Tibial artery (tissue), 4 donors: ENCODE results near the gene ENO1.

Experiments used
- DNase-seq, 2 donors: peaks; one replicate each; pipeline ENCODE4 v3.0.0-alpha.2; 2019
- H3K27ac ChIP-seq, 2 donors: fragments of 200-600 bp; sonication (generic) in 1 of 2; 1 replicate in 1 of 2; 2 replicates in 1 of 2; pipeline ENCODE4 v1.5.1; 2018 to 2019; ENCODE audit warnings: mild to moderate bottlenecking in 1 of 2
- H3K27me3 ChIP-seq, 2 donors: fragments of 200-600 bp; sonication (generic) in 1 of 2; one replicate each; pipeline versions ENCODE4 v1.5.1 to v1.6.0; 2016 to 2019
- H3K36me3 ChIP-seq, 3 donors: fragments of 200-600 bp; sonication (generic) in 2 of 3; one replicate each; pipeline ENCODE4 v1.5.1; 2016 to 2019; ENCODE audit warnings: mild to moderate bottlenecking in 2 of 3
- H3K4me1 ChIP-seq, 4 donors: fragments of 200-600 bp; sonication (generic) in 2 of 4; 1 replicate in 3 of 4; 2 replicates in 1 of 4; pipeline ENCODE4 v1.5.1; 2016 to 2019
- H3K4me3 ChIP-seq, 2 donors: fragments of 200-600 bp; sonication (generic) in 1 of 2; 1 replicate in 1 of 2; 2 replicates in 1 of 2; pipeline ENCODE4 v1.5.1; 2018 to 2019; ENCODE audit warnings: mild to moderate bottlenecking in 2 of 2
- H3K9me3 ChIP-seq, 3 donors: fragments of 200-600 bp; sonication (generic) in 1 of 3; one replicate each; pipeline ENCODE4 v1.5.1; 2016 to 2019
- CTCF ChIP-seq, 2 experiments: fragments of 200-600 bp in 1 of 2; fragments of 450-650 bp in 1 of 2; IDR thresholded peaks; one replicate each; pipeline ENCODE4 v1.5.1; 2017 to 2019; ENCODE audit warnings: antibody characterized with exemption in 2 of 2, mild to moderate bottlenecking in 1 of 2, moderate library complexity in 1 of 2
- intact Hi-C: fragments of 100-400 bp; cut with DNase I; formaldehyde crosslinking; loops from one replicate; pipeline ENCODE4 v1.15.0; 2023; ENCODE audit warnings: low total_unique reads

ENO1 gene

DNA sequence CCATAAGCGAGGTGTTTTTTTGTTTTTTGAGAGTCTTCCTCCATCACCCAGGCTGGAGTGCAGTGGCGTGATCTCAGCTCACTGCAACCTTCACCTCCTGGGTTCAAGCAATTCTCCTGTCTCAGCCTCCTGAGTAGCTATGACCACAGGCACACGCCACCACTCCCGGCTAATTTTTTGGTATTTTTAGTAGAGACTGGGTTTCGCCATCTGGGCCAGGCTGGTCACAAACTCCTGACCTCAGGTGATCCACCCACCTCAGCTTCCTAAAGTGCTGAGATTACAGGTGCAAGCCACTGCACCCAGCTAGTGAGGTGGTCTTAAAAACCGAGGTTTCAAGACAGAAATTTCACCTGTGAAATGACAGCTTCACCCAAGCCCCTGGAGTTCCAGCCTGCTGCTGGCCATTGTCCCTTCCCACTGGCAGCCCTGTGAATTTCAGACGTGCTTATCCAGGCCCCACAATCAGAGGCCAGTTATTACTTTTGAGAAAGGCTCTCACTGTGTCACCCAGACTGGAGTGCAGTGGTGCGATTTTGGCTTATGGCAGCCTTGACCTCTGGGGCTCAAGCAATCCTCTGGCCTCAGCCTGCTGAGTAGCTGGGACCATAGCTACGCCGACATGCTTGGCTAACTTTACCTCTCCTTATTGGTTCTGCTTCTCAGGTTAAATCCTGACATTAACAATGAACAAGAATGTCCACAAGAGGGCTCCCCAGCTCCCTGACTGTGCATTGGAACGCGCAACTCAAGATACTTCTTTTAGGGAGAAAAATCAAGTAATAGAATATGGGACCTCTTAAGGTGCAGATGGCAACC lies 19.4 kb downstream of the ENO1 start:
- H3K4me3 ChIP-seq = no peak overlapping the region
- peak overlapping the region; percentile 29 to 55 for H3K27ac ChIP-seq
- H3K36me3 ChIP-seq = peaks cover 53 to 89% (median 59%) of the 10 kb centered on the region in 3 donors
- TF ChIP-seq CTCF (IDR thresholded peaks at IDR 0.05) = peak; percentile 70 to 72
- intact Hi-C loops = loop anchor here (2.0 to 5.0 kb wide), 2 partner anchors 58 to 130 kb away; no protein-coding TSS in a partner anchor
- no peaks in the 10 kb centered on the region for H3K27me3 ChIP-seq
- H3K9me3 ChIP-seq = no peaks in the 10 kb centered on the region
- H3K4me1 ChIP-seq = peaks cover 0 to 31% (median 16%) of the 10 kb centered on the region in 4 donors
- DNase-seq = peak in 1 of 2 donors; percentile 41

DNA sequence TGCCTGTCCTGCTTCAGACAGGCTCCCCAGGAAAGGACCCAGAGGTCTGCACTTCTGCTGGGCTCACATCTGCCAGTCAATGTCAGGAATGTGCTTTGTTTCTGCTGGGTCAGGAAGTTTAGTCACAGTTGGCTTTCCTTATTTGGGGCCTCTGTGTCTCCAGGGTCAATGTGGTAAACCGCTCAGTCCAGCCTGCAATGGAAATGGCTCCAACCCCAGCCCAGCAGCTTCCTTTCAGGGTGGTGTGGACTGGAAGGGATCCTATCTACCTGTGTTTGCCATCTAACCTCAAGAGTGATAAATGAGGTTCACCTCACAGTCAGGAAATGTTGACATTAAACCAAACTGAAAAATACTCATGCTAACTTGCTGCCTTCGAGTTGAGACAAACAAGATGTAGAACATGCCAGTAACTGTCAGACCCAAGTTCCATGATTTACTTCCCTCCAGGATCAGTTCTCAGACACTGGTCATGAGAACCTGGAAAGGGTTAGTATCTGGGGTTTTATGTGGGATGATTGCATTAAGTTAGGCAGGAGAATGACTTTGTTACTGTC lies 20.3 kb downstream of the ENO1 start:
- no peaks in the 10 kb centered on the region for H3K9me3 ChIP-seq
- DNase-seq = no peak
- H3K27ac ChIP-seq = peak overlapping the region; percentile 16 to 55
- H3K27me3 ChIP-seq = no peaks in the 10 kb centered on the region
- no peak overlapping the region for H3K4me3 ChIP-seq
- TF ChIP-seq CTCF (IDR thresholded peaks at IDR 0.05) = no peak
- peaks cover 44 to 85% (median 50%) of the 10 kb centered on the region in 3 donors for H3K36me3 ChIP-seq
- intact Hi-C loops = loop anchor here (2.0 to 5.0 kb wide), 2 partner anchors 59 to 131 kb away; no protein-coding TSS in a partner anchor
- peaks cover 0 to 31% (median 16%) of the 10 kb centered on the region in 4 donors for H3K4me1 ChIP-seq

DNA sequence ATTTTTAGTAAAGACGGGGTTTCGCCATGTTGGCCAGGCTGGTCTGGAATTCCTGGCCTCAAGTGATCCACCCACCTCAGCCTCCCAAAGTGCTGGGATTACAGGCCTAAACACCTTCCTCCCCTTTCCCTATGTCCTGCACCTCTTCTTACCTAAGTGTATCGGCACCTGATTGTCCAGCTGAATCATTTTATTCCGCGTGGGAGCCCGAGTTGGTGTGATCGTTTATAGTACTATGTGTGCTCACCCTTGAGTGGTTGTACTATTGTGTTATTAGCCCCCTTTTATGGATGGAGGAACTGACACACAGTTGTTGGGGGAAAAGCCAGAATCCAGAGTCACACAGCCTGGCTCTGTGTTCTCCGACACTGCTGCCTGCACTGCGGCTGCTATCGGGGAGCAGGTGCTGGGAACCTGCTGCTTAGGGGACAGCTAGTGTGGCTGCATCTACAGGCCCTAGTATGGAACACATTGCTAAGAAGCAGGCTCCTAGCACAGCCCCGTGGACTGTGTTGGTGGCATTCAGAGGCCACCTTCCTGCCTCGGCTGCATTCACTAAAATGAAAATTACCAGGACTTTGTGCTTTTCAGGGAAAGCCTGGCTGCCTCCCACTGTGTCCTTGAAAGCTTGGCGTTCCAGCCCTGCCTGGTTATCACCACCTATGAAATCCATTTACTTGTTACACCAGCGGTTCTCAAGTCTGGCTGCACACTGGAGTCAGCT lies 21.6 kb downstream of the ENO1 start:
- Histone ChIP-seq H3K4me1 (peaks cover 0 to 31% (median 16%) of the 10 kb centered on the region in 4 donors), H3K9me3 (no peaks in the 10 kb centered on the region), H3K36me3 (peaks cover 30 to 72% (median 37%) of the 10 kb centered on the region in 3 donors), H3K27me3 (no peaks in the 10 kb centered on the region), H3K27ac (peak overlapping the region in 1 of 2 donors; percentile 55), H3K4me3 (no peak overlapping the region)
- no peak for TF ChIP-seq CTCF (IDR thresholded peaks at IDR 0.05)
- no peak for DNase-seq
- intact Hi-C loops = loop anchor here (5.0 kb wide), 1 partner anchor 60 kb away; no protein-coding TSS in a partner anchor

GRCh38 chr1:8854240-8854639 lies 24.2 kb downstream of the ENO1 start:
- Histone ChIP-seq H3K4me3 (no peak overlapping the region), H3K9me3 (no peaks in the 10 kb centered on the region), H3K27me3 (no peaks in the 10 kb centered on the region), H3K4me1 (peaks cover 0 to 26% (median 13%) of the 10 kb centered on the region in 4 donors), H3K27ac (peak overlapping the region in 1 of 2 donors; percentile 3), H3K36me3 (peaks cover 9 to 45% (median 19%) of the 10 kb centered on the region in 3 donors)
- intact Hi-C loops = no loop called here
- no peak for DNase-seq
- no peak for TF ChIP-seq CTCF (IDR thresholded peaks at IDR 0.05)

DNA sequence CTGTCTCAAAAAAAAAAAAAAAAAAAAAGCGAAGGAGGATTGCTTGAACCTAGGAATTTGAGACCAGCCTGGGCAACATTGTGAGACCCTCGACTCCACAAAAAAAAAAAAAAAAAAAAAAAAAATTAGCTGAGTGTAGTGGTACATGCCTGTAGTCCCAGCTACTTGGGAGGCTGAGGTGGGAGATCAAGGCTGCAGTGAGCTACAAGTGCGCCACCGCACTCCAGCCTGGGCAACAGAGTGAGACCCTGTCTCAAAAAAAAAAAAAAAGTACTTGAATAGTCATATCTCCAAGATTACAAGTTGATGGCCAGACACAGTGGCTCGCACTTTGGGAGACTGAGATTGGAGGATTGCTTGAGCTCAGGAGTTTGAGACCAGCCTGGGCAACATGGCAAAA lies 27.4 kb downstream of the ENO1 start:
- DNase-seq = no peak
- no peaks in the 10 kb centered on the region for H3K27me3 ChIP-seq
- no peak overlapping the region for H3K27ac ChIP-seq
- H3K9me3 ChIP-seq = no peaks in the 10 kb centered on the region
- intact Hi-C loops = no loop called here
- peaks cover 0 to 14% (median 0%) of the 10 kb centered on the region in 3 donors for H3K36me3 ChIP-seq
- peaks cover 0 to 24% (median 19%) of the 10 kb centered on the region in 4 donors for H3K4me1 ChIP-seq
- no peak for TF ChIP-seq CTCF (IDR thresholded peaks at IDR 0.05)
- H3K4me3 ChIP-seq = no peak overlapping the region
